ENCODE data around the gene NDUFC2.
"Not testable (repeated sequence)": the region's sequence is repeated elsewhere in the genome, so short reads cannot be mapped to it uniquely, and the experiment has no call there.

DNA sequence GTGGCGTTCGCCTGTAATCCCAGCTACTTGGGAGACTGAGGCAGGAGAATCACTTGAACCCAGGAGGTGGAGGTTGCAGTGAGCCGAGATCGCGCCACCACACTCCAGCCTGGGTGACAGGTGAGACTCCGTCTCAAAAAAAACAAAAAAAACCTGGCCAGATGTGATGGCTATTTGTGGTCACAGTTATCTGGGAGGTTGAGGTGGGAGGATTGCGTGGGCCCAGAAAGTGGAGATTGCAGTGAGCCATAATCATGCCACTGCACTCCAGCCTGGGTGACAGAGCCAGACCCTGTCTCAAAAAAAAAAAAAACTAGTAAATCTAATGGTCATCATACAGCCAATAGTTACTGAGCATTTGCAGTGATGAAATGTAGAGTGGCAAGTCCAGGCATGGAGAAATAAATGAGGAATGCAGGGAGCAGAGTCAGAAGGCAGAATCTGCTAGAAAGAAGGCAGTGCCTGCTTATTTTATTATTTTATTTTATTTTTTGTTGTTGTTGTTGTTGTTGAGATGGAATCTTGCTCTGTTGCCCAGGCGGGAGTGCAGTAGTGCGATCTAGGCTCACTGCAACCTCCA, 19.8 kb downstream of the NDUFC2 start:
- TF ChIP-seq, protein P1, sequence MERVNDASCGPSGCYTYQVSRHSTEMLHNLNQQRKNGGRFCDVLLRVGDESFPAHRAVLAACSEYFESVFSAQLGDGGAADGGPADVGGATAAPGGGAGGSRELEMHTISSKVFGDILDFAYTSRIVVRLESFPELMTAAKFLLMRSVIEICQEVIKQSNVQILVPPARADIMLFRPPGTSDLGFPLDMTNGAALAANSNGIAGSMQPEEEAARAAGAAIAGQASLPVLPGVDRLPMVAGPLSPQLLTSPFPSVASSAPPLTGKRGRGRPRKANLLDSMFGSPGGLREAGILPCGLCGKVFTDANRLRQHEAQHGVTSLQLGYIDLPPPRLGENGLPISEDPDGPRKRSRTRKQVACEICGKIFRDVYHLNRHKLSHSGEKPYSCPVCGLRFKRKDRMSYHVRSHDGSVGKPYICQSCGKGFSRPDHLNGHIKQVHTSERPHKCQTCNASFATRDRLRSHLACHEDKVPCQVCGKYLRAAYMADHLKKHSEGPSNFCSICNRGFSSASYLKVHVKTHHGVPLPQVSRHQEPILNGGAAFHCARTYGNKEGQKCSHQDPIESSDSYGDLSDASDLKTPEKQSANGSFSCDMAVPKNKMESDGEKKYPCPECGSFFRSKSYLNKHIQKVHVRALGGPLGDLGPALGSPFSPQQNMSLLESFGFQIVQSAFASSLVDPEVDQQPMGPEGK (CRISPR knock-in tag; IDR thresholded peaks at IDR 0.05; ENCODE audit: borderline replicate concordance), result not testable (repeated sequence)
- TF ChIP-seq, protein P2, sequence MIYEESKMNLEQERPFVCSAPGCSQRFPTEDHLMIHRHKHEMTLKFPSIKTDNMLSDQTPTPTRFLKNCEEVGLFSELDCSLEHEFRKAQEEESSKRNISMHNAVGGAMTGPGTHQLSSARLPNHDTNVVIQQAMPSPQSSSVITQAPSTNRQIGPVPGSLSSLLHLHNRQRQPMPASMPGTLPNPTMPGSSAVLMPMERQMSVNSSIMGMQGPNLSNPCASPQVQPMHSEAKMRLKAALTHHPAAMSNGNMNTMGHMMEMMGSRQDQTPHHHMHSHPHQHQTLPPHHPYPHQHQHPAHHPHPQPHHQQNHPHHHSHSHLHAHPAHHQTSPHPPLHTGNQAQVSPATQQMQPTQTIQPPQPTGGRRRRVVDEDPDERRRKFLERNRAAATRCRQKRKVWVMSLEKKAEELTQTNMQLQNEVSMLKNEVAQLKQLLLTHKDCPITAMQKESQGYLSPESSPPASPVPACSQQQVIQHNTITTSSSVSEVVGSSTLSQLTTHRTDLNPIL (CRISPR knock-in tag; IDR thresholded peaks at IDR 0.05; ENCODE audit: low read depth), result not testable (repeated sequence)
- TF ChIP-seq BACH2 (CRISPR knock-in tag; IDR thresholded peaks at IDR 0.05; ENCODE audit: borderline replicate concordance); GLIS3 (CRISPR knock-in tag; IDR thresholded peaks at IDR 0.05); TCF4 (CRISPR knock-in tag; IDR thresholded peaks at IDR 0.05; ENCODE audit: borderline replicate concordance); CSDC2 (CRISPR knock-in tag; IDR thresholded peaks at IDR 0.05); ZNF8 (CRISPR knock-in tag; IDR thresholded peaks at IDR 0.05); ESRRG (CRISPR knock-in tag; IDR thresholded peaks at IDR 0.05); ARNTL (CRISPR knock-in tag; IDR thresholded peaks at IDR 0.05; ENCODE audit: borderline replicate concordance, low read depth); ZC3H10 (CRISPR knock-in tag; IDR thresholded peaks at IDR 0.05): not testable (repeated sequence)
